ENCODE results near the gene GPRIN2. TPM values are rescaled to one million over a fixed set of nuclear protein-coding genes. Genes with fewer than 3 reads are reported as not detected.
"Not testable (repeated sequence)": the region's sequence is repeated elsewhere in the genome, so short reads cannot be mapped to it uniquely, and the experiment has no call there.

The GPRIN2 gene
- total RNA-seq, 1 experiment from 2014 or later, result 10.5 TPM

DNA sequence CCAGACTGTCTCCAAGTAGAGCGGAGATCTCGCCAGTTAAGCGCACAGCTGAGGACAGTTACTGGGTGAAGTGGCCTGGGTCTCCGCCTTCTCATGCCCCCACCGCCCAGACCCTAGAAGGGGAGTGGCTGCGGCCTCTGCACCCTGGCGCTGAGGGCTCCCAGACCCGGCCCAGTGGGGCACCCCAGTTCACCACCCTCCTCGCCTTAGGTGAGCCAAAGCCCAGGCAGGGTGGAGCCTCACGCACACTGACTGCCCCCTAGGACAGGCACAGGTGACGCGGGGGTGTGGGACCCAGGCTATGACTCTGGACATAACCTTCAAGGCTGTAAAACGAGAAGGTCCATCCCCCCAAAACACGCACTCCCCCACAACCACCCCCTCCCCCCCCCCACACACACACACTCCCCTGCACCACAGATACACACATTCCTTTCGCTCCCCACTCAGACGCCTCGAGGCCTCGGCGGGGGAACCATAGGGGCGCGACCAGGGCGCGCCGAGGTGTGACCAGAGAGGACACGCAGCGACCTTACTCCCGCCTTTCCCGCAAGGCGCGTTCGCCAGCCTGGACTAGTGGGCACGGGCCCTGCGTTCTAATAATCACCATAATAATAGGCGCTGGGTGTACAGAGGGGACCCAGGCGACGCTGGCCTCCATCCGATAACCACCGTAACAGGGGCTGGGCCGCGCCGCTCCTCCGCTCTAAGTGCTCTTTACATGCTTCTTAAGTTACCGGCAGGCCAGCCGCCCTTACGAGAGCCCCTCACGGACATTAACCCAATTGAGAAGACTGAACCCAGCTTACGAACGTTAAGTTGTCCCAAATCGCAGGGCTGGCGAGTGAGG, 21.4 kb upstream of the GPRIN2 start:
- H2AFZ ChIP-seq (ENCODE audit: low read length); H2BK5ac ChIP-seq (ENCODE audit: insufficient read length, low read length); H2BK120ac ChIP-seq (ENCODE audit: low read depth, low read length, poor library complexity, severe bottlenecking); H3K23ac ChIP-seq (ENCODE audit: insufficient read length, low read depth, low read length); H4K20me1 ChIP-seq (ENCODE audit: control insufficient read depth, insufficient read depth, insufficient read length); H2BK12ac ChIP-seq (ENCODE audit: insufficient read length, low read depth, low read length); H3K23me2 ChIP-seq (ENCODE audit: insufficient read length, low read depth, low read length, poor library complexity, severe bottlenecking); H3K9ac ChIP-seq (ENCODE audit: extremely low read depth, insufficient read length, low read length); H2AK5ac ChIP-seq (ENCODE audit: insufficient read length, low read length); H2BK15ac ChIP-seq (ENCODE audit: low read depth, low read length); H3K79me2 ChIP-seq (ENCODE audit: insufficient read depth, low read length); H3K36me3 Mint-ChIP-seq (ENCODE audit: insufficient read depth in 1 of 3, low read depth in 3 of 3); H3K4ac ChIP-seq (ENCODE audit: low read depth, low read length); H3K14ac ChIP-seq (ENCODE audit: insufficient read depth, low read length); H4K8ac ChIP-seq (replicated peaks; ENCODE audit: insufficient read length, low read depth, low read length); H4K91ac ChIP-seq (ENCODE audit: insufficient read length, low read depth, low read length); H3K9me3 Mint-ChIP-seq; H3K4me1 ChIP-seq (ENCODE audit: insufficient read depth, low read length); H3K4me1 Mint-ChIP-seq; H3K27me3 Mint-ChIP-seq (ENCODE audit: low read depth); H2BK20ac ChIP-seq (ENCODE audit: low read depth, low read length, poor library complexity, severe bottlenecking); H3K4me3 Mint-ChIP-seq; H3K4me2 ChIP-seq (ENCODE audit: insufficient read depth, insufficient read length, low read length); H3K18ac ChIP-seq (ENCODE audit: insufficient read length, low read depth, low read length); H4K5ac ChIP-seq (ENCODE audit: insufficient read length, low read depth, low read length); H3K27me3 ChIP-seq (ENCODE audit: insufficient read depth, low read length); H3K9me3 ChIP-seq (ENCODE audit: control insufficient read depth, low read depth, low read length); H3K79me1 ChIP-seq (ENCODE audit: insufficient read depth, low read depth, low read length, poor library complexity, severe bottlenecking); H3K27ac Mint-ChIP-seq; H3T11ph ChIP-seq (ENCODE audit: low read length); H3K27ac ChIP-seq (ENCODE audit: insufficient read length, low read depth, low read length); H3K56ac ChIP-seq (ENCODE audit: insufficient read length, low read depth, low read length): not testable (repeated sequence)
- WGBS (ENCODE audit: extremely low coverage, insufficient read length, low lambda C conversion rate), result no CpG with 5 or more reads among the region's 50 CpGs
- peak; percentile 24 for DNase-seq

DNA sequence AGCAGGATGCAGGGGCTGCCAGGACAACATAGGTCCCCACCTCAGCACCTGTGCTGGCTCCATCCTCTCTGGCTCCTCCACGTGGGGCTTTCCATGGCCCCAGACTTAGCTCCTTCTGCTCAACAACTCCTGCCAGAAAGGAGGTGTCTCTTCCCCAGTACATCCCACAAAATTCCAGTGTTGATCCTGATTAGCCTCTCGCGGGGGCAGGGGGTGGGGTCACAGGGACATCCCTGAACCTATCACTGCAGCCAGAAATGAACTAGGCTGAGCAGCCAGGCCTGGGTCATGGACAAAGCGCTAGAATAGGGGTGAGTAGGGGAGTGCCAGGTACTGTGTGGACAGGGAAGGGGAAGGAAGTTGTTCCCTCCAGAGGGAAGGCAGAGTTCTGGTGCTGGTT, 17.4 kb upstream of the GPRIN2 start:
- H3K79me2 ChIP-seq (ENCODE audit: insufficient read depth, low read length); H3T11ph ChIP-seq (ENCODE audit: low read length); H3K14ac ChIP-seq (ENCODE audit: insufficient read depth, low read length); H2BK120ac ChIP-seq (ENCODE audit: low read depth, low read length, poor library complexity, severe bottlenecking); H3K23ac ChIP-seq (ENCODE audit: insufficient read length, low read depth, low read length); H2AK5ac ChIP-seq (ENCODE audit: insufficient read length, low read length); H3K27ac Mint-ChIP-seq; H3K23me2 ChIP-seq (ENCODE audit: insufficient read length, low read depth, low read length, poor library complexity, severe bottlenecking); H4K91ac ChIP-seq (ENCODE audit: insufficient read length, low read depth, low read length); H4K20me1 ChIP-seq (ENCODE audit: control insufficient read depth, insufficient read depth, insufficient read length); H3K4me1 ChIP-seq (ENCODE audit: insufficient read depth, low read length); H3K18ac ChIP-seq (ENCODE audit: insufficient read length, low read depth, low read length); H4K8ac ChIP-seq (replicated peaks; ENCODE audit: insufficient read length, low read depth, low read length); H3K9me3 ChIP-seq (ENCODE audit: control insufficient read depth, low read depth, low read length); H3K9ac ChIP-seq (ENCODE audit: extremely low read depth, insufficient read length, low read length); H3K27ac ChIP-seq (ENCODE audit: insufficient read length, low read depth, low read length); H3K4me1 Mint-ChIP-seq; H2BK20ac ChIP-seq (ENCODE audit: low read depth, low read length, poor library complexity, severe bottlenecking); H3K4me3 Mint-ChIP-seq; H3K9me3 Mint-ChIP-seq; H3K27me3 Mint-ChIP-seq (ENCODE audit: low read depth); H3K79me1 ChIP-seq (ENCODE audit: insufficient read depth, low read depth, low read length, poor library complexity, severe bottlenecking); H3K4ac ChIP-seq (ENCODE audit: low read depth, low read length); H2BK12ac ChIP-seq (ENCODE audit: insufficient read length, low read depth, low read length); H2BK5ac ChIP-seq (ENCODE audit: insufficient read length, low read length); H2AFZ ChIP-seq (ENCODE audit: low read length); H4K5ac ChIP-seq (ENCODE audit: insufficient read length, low read depth, low read length); H2BK15ac ChIP-seq (ENCODE audit: low read depth, low read length); H3K56ac ChIP-seq (ENCODE audit: insufficient read length, low read depth, low read length); H3K36me3 Mint-ChIP-seq (ENCODE audit: insufficient read depth in 1 of 3, low read depth in 3 of 3); H3K27me3 ChIP-seq (ENCODE audit: insufficient read depth, low read length); H3K4me2 ChIP-seq (ENCODE audit: insufficient read depth, insufficient read length, low read length): not testable (repeated sequence)
- DNase-seq, result peak; percentile 43
- WGBS (ENCODE audit: extremely low coverage, insufficient read length, low lambda C conversion rate), result no CpG with 5 or more reads among the region's 4 CpGs

Measured in H9 (cell line).